RWPE1 (cell line): Measurements from ENCODE around the gene RFX3.

ENCODE experiments used
- CTCF ChIA-PET: fragments of 350-600 bp; sonication (Branson Sonifier 250); formaldehyde crosslinking; extraction: SDS; loops from one replicate; lab custom pipeline; 2021; lab: Yijun Ruan, JAX
- POLR2A ChIA-PET: fragments of 400-600 bp; formaldehyde crosslinking; extraction: SDS; loops from one replicate; lab custom pipeline; 2020; ENCODE audit warnings: antibody characterized with exemption; ENCODE audit not compliant: low non-redundant PET; lab: Yijun Ruan, JAX
- DNase-seq: peaks from one replicate; pipeline ENCODE4 v3.0.0; 2012; ENCODE audit warnings: low spot score
- H3K27ac ChIP-seq: fragments of 450-650 bp; 2 replicates; pipeline ENCODE4 v1.5.1; 2017
- TF ChIP-seq, protein P1 (sequence below): fragments of 450-650 bp; conservative IDR thresholded peaks from 2 replicates; pipeline ENCODE4 v1.5.1; 2017; ENCODE audit warnings: low read depth, mild to moderate bottlenecking

RFX3 gene

GRCh38 chr9:3348169-3348568 lies 177.6 kb downstream of the RFX3 start:
- H3K27ac ChIP-seq = no peak overlapping the region
- ChIA-PET CTCF (no interaction called here), POLR2A (no interaction called here)
- TF ChIP-seq, protein P1, sequence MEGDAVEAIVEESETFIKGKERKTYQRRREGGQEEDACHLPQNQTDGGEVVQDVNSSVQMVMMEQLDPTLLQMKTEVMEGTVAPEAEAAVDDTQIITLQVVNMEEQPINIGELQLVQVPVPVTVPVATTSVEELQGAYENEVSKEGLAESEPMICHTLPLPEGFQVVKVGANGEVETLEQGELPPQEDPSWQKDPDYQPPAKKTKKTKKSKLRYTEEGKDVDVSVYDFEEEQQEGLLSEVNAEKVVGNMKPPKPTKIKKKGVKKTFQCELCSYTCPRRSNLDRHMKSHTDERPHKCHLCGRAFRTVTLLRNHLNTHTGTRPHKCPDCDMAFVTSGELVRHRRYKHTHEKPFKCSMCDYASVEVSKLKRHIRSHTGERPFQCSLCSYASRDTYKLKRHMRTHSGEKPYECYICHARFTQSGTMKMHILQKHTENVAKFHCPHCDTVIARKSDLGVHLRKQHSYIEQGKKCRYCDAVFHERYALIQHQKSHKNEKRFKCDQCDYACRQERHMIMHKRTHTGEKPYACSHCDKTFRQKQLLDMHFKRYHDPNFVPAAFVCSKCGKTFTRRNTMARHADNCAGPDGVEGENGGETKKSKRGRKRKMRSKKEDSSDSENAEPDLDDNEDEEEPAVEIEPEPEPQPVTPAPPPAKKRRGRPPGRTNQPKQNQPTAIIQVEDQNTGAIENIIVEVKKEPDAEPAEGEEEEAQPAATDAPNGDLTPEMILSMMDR = no peak
- DNase-seq = no peak

DNA sequence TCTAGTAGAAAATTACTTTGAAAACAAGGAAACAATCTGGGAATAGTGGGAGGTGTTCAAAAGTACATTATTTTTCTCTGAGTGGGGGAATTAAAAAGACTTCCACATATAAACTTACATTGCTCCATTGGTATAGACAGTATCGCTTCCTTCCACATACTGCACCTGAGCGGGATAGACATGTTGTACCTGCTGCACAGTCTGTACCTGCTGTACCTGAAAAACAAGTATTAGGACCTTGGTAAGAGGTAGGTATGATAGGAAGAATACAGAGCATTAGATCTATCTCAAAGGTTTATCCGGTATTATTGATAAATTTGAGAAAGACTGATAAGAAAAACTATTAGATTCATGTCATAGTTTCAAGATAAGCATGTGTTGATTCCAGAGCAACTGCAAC lies 179.3 kb downstream of the RFX3 start:
- POLR2A ChIA-PET = no interaction called here
- TF ChIP-seq, protein P1 = no peak
- CTCF ChIA-PET = interaction anchor here (0.8 kb wide), 1 partner anchor 19 kb away, joined by 3 read pairs; no protein-coding TSS in a partner anchor
- no peak for DNase-seq
- no peak overlapping the region for H3K27ac ChIP-seq

DNA sequence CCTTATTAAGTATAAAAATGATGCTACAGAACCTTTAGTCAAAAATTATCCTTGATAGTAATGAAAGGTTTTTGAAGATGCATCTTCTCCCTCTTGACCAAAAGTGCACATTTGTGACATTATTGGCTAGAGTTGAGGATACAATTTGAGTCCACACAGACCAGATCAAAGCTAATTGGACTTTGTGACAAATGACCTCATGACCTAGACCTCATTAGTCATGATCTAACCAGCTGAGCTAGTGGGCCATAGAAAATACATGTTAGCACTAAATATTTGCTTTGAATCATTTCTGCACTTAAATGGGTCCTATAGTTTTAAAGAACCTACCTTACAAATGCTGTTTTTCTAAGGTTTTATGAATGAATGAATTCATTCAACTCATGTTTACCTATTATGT lies 182.1 kb downstream of the RFX3 start:
- no peak for DNase-seq
- no peak overlapping the region for H3K27ac ChIP-seq
- CTCF ChIA-PET = no interaction called here
- TF ChIP-seq, protein P1 = no peak
- POLR2A ChIA-PET = no interaction called here

- CTCF ChIA-PET = no interaction called here
- POLR2A ChIA-PET = no interaction called here
- DNase-seq = no peak
- TF ChIP-seq, protein P1 = no peak
- H3K27ac ChIP-seq = no peak overlapping the region
Observed at GRCh38 chr9:3342159-3342777, 183.5 kb downstream of the RFX3 start.

DNA sequence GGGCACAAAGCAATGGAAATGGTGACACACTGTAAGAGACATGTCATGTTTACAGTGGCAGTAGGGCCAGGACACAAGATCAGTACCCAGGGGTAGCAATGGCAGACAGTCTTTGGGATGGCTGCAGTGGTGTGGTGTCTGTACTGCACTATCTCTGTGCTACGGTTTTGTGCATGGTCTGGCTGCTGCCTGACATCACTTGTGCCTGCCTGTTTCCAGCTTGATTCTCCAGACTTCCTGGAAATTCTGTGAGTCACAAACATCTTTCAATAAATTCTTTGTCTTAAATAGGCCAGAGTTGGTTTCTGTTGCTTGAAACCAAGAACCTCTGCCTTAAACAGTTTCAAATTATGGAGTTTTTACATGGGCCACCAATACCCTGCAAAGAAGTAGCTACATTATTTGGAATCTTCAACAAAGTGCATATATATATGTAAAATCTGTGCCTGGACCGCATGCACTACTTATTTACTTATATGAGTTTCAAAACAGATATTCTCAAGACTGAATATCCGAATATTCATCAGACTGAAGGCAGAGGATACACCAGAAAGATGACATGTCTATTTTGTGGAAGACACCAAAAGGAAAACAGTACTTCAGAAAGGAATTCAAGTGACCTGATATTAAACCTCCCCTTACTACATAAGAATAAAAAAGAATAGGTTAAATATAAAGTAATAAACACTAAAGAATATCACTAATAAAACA lies 188.1 kb downstream of the RFX3 start:
- no peak overlapping the region for H3K27ac ChIP-seq
- no peak for DNase-seq
- TF ChIP-seq, protein P1 = no peak
- POLR2A ChIA-PET = no interaction called here
- CTCF ChIA-PET = no interaction called here

DNA sequence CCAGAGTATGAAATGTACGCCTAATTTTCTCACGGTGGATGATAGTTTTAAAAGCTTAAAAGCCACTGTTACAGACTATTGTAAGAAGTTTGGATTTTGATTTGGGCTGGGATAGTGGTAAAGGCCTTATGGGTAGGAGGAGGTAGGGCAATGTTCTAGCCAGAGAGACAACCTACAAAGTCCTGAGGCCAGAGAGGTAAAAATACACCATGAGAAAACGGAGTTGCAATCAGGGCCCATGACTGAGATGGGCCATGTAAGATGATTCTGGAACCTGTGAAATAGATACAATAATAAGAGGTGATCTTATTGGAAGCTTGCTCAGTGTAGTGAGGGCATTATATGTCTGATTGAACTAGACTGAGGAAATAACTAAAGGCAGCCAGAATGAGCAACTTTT lies 188.8 kb downstream of the RFX3 start:
- TF ChIP-seq, protein P1 = no peak
- ChIA-PET CTCF (no interaction called here), POLR2A (no interaction called here)
- DNase-seq = no peak
- no peak overlapping the region for H3K27ac ChIP-seq
